OCI-LY7 (cell line): ENCODE data around the gene FOXF2. TPM values are rescaled to one million over a fixed set of nuclear protein-coding genes. Genes with fewer than 3 reads are reported as not detected.

Source experiments
- BruUV-seq: library from RNA; stranded (reverse); fragments of 400-500 nt; replicated peaks from 2 replicates; lab custom pipeline; 2021; lab: Mats Ljungman, UMichigan
- CTCF ChIA-PET: fragments of 300-600 bp; sonication (Branson Sonifier 250); formaldehyde crosslinking; loops from one replicate; lab custom pipeline; 2022; ENCODE audit warnings: antibody characterized with exemption; ENCODE audit not compliant: unreplicated experiment; lab: Charles Lee
- POLR2A ChIA-PET: fragments of 300-600 bp; sonication (Branson Sonifier 250); formaldehyde crosslinking; loops from one replicate; lab custom pipeline; 2022; ENCODE audit warnings: antibody characterized with exemption; lab: Charles Lee
- DNase-seq: peaks from one replicate; pipeline ENCODE4 v3.0.0-alpha.2; 2015; ENCODE audit warnings: low spot score
- H2AFZ ChIP-seq: fragments of 200-600 bp; sonication (generic), shearing (Covaris generic); 2 replicates; pipeline ENCODE4 v1.6.1; 2014; ENCODE audit warnings: mild to moderate bottlenecking, antibody characterized with exemption, low read length, moderate library complexity
- H3K27ac ChIP-seq: fragments of 200-600 bp; sonication (generic); 2 replicates; pipeline ENCODE4 v1.5.1; 2014; ENCODE audit warnings: mixed run types, low read depth, mild to moderate bottlenecking, moderate library complexity, low read length, inconsistent platforms; ENCODE audit not compliant: poor library complexity, severe bottlenecking
- H3K36me3 ChIP-seq: fragments of 200-600 bp; sonication (generic); 2 replicates; pipeline ENCODE4 v1.6.1; 2014; ENCODE audit warnings: mild to moderate bottlenecking, antibody characterized with exemption, low read length, moderate library complexity, mixed read lengths; ENCODE audit not compliant: insufficient read depth
- H3K4me1 ChIP-seq: fragments of 200-600 bp; sonication (generic); 2 replicates; pipeline ENCODE4 v1.5.1; 2014; ENCODE audit warnings: mild to moderate bottlenecking, low read length; ENCODE audit not compliant: insufficient read depth, poor library complexity, severe bottlenecking
- H3K4me2 ChIP-seq: fragments of 200-600 bp; sonication (generic); 2 replicates; pipeline ENCODE4 v1.6.1; 2014; ENCODE audit warnings: mild to moderate bottlenecking, low read length
- H3K4me3 ChIP-seq: fragments of 200-600 bp; sonication (generic); 2 replicates; pipeline ENCODE4 v1.5.1; 2014; ENCODE audit warnings: mild to moderate bottlenecking, low read depth, low read length; ENCODE audit not compliant: poor library complexity, severe bottlenecking
- H3K79me2 ChIP-seq: fragments of 200-600 bp; sonication (generic); 2 replicates; pipeline ENCODE4 v1.6.1; 2016; ENCODE audit warnings: low read depth, mild to moderate bottlenecking, low read length, moderate library complexity, mixed read lengths; ENCODE audit not compliant: insufficient read depth
- H3K9me2 ChIP-seq: fragments of 200-600 bp; sonication (generic); 2 replicates; pipeline ENCODE4 v1.6.1; 2016; ENCODE audit warnings: mild to moderate bottlenecking, low read length, mixed read lengths; ENCODE audit not compliant: insufficient read depth
- H3K9me3 ChIP-seq: fragments of 200-600 bp; sonication (generic); 2 replicates; pipeline ENCODE4 v1.6.1; 2014; ENCODE audit warnings: mild to moderate bottlenecking, mixed run types, low read length, mixed read lengths
- H4K20me1 ChIP-seq: fragments of 200-600 bp; sonication (generic); 2 replicates; pipeline ENCODE4 v1.6.1; 2014; ENCODE audit warnings: mild to moderate bottlenecking, antibody characterized with exemption, low read length, moderate library complexity, mixed read lengths; ENCODE audit not compliant: insufficient read depth
- CTCF ChIP-seq: fragments of 200-600 bp; sonication (generic); conservative IDR thresholded peaks from 2 replicates; pipeline ENCODE4 v1.5.1; 2014; ENCODE audit warnings: mild to moderate bottlenecking, antibody characterized with exemption, low read length, moderate library complexity, mixed read lengths
- EZH2phosphoT487 ChIP-seq: fragments of 200-600 bp; sonication (generic); IDR thresholded peaks from 2 replicates; pipeline ENCODE4 v1.6.1; 2018; ENCODE audit warnings: low read depth, borderline replicate concordance, mild to moderate bottlenecking, mixed run types, antibody characterized with exemption, low read length, moderate library complexity, mixed read lengths
- intact Hi-C: fragments of 100-400 bp; cut with micrococcal nuclease; formaldehyde crosslinking; loops from one replicate; pipeline ENCODE4 v1.10.0; 2022; ENCODE audit not compliant: unreplicated experiment
- total RNA-seq, 2 experiments: library from RNA; depleted of rRNA in 1 of 2; stranded (reverse); fragments of >200 nt in 1 of 2; shearing (Covaris generic) in 1 of 2; gene quantifications; 2 replicates each; pipeline ENCODE4 v1.2.3, GENCODE V29; 2014 to 2022

Gene FOXF2
- total RNA-seq, 2 experiments from 2014 or later, result not detected

GRCh38 chr6:1390946-1391799, 1.8 kb downstream of the FOXF2 start:
- Histone ChIP-seq H3K4me2 (no peak overlapping the region), H2AFZ (no peak overlapping the region), H3K4me1 (no peaks in the 10 kb centered on the region), H3K9me2 (no peaks in the 10 kb centered on the region), H3K27ac (no peak overlapping the region), H3K4me3 (no peak overlapping the region), H3K36me3 (no peaks in the 10 kb centered on the region), H4K20me1 (no peaks in the 10 kb centered on the region), H3K79me2 (no peaks in the 10 kb centered on the region), H3K9me3 (no peaks in the 10 kb centered on the region)
- no peak for DNase-seq
- CTCF ChIA-PET, result no interaction called here
- no peak for TF ChIP-seq CTCF
- no peak for TF ChIP-seq EZH2phosphoT487
- intact Hi-C loops, result no loop called here
- POLR2A ChIA-PET, result no interaction called here
- no TSS peak for BruUV-seq

- Histone ChIP-seq H3K36me3 (no peaks in the 10 kb centered on the region), H3K27ac (no peak overlapping the region), H3K4me3 (no peak overlapping the region), H3K4me2 (no peak overlapping the region), H3K9me3 (no peaks in the 10 kb centered on the region), H2AFZ (no peak overlapping the region), H3K9me2 (no peaks in the 10 kb centered on the region), H3K4me1 (no peaks in the 10 kb centered on the region), H3K79me2 (no peaks in the 10 kb centered on the region), H4K20me1 (no peaks in the 10 kb centered on the region)
- BruUV-seq, result no TSS peak
- ChIA-PET CTCF (interaction anchor here (0.6 kb wide), 1 partner anchor 797 kb away, joined by 3 read pairs; no protein-coding TSS in a partner anchor), POLR2A (no interaction called here)
- no peak for DNase-seq
- intact Hi-C loops, result no loop called here
- TF ChIP-seq CTCF (no peak), EZH2phosphoT487 (no peak)
These were observed 2.5 kb downstream of the FOXF2 start for GRCh38 chr6:1391800-1392309.
